H1 (cell line): Measurements from ENCODE around the gene FITM1. TPM values are rescaled to one million over a fixed set of nuclear protein-coding genes. Genes with fewer than 3 reads are reported as not detected.

ENCODE experiments used
- PHF8 ChIP-seq: fragments of 200-600 bp; sonication (generic); conservative IDR thresholded peaks from 2 replicates; pipeline ENCODE4 v1.7.1; 2012; ENCODE audit warnings: low read depth, mild to moderate bottlenecking, inconsistent platforms, low read length, moderate library complexity
- SIN3A ChIP-seq, 2 experiments: IDR thresholded peaks in 1 of 2; conservative IDR thresholded peaks in 1 of 2; 2 replicates each; pipeline ENCODE4 v1.6.1; 2011 to 2012; ENCODE audit warnings: low read length in 2 of 2, improper control_type of control experiment in 1 of 2, low read depth in 1 of 2, mild to moderate bottlenecking in 1 of 2
- SIRT6 ChIP-seq: IDR thresholded peaks from one replicate; pipeline ENCODE4 v1.7.1; 2012; ENCODE audit warnings: low read length, inconsistent platforms
- polyA plus RNA-seq, 7 experiments: library from polyadenylated mRNA; depleted of rRNA in 3 of 7; stranded (reverse) in 5 of 7; unstranded in 2 of 7; fragments of >200 nt in 5 of 7; fragments of 200-250 nt in 2 of 7; gene quantifications; 1 replicate in 5 of 7; 2 replicates in 1 of 7; 4 replicates in 1 of 7; pipeline versions ENCODE4 v1.2.1 to v1.2.3, GENCODE V29; 2011 to 2013; ENCODE audit warnings: missing spikeins in 2 of 7, mixed read lengths in 2 of 7
- total RNA-seq: library from RNA; stranded (reverse); fragmentation: NEBNext Ultra II Directional; extraction: Animal tissue kit (Norgen Biotek cat#: 25700); gene quantifications from 2 replicates; pipeline ENCODE4 v1.2.1, GENCODE V29; 2021

FITM1 gene
- total and polyA plus RNA-seq, 2 of the 8 experiments (the other 6 are each of a cell fraction or from before 2014, with no cell fraction given): 0.53 to 0.76 TPM

GRCh38 chr14:24113801-24114531 is 16.5 kb upstream of the FITM1 start (continued):
- peak; percentile 15; the same call in 1 of the 2 replicates for TF ChIP-seq PHF8
- TF ChIP-seq SIRT6: no peak
- peak; percentile 86 to 96; a peak in 3 of 4 replicates for TF ChIP-seq SIN3A (conservative IDR thresholded peaks at IDR 0.05 in 1 of 2, IDR thresholded peaks at IDR 0.05 in 1 of 2; ENCODE audit: low read depth in 1 of 2, low read length in 2 of 2)
- TF ChIP-seq, all 59 proteins: peak for 11
